ENCODE results near the gene ITGAX.

Gene ITGAX

GRCh38 chr16:31373235-31373634 lies 18.3 kb downstream of the ITGAX start:
- TF ChIP-seq CTCF (IDR thresholded peaks at IDR 0.05; ENCODE audit: low read depth, low read length), result no peak
- no peak for DNase-seq (ENCODE audit: low read depth, low spot score)
- in situ Hi-C loops (cut with HindIII; ENCODE audit: low sequenced_read_pairs), result no loop called here
- H3K4me3 ChIP-seq (ENCODE audit: low read depth, low read length), result no peak overlapping the region

- no peak for TF ChIP-seq CTCF (IDR thresholded peaks at IDR 0.05; ENCODE audit: low read depth, low read length)
- DNase-seq (ENCODE audit: low read depth, low spot score), result no peak
- in situ Hi-C loops (cut with HindIII; ENCODE audit: low sequenced_read_pairs), result no loop called here
- H3K4me3 ChIP-seq (ENCODE audit: low read depth, low read length), result no peak overlapping the region
Measured at GRCh38 chr16:31375231-31375630, 20.3 kb downstream of the ITGAX start.

GRCh38 chr16:31376705-31377104 lies 21.7 kb downstream of the ITGAX start:
- DNase-seq (ENCODE audit: low read depth, low spot score), result no peak
- TF ChIP-seq CTCF (IDR thresholded peaks at IDR 0.05; ENCODE audit: low read depth, low read length), result no peak
- in situ Hi-C loops (cut with HindIII; ENCODE audit: low sequenced_read_pairs), result no loop called here
- H3K4me3 ChIP-seq (ENCODE audit: low read depth, low read length), result no peak overlapping the region

GRCh38 chr16:31377210-31377903 lies 22.4 kb downstream of the ITGAX start:
- H3K4me3 ChIP-seq (ENCODE audit: low read depth, low read length), result no peak overlapping the region
- in situ Hi-C loops (cut with HindIII; ENCODE audit: low sequenced_read_pairs), result no loop called here
- TF ChIP-seq CTCF (IDR thresholded peaks at IDR 0.05; ENCODE audit: low read depth, low read length), result no peak
- DNase-seq (ENCODE audit: low read depth, low spot score), result no peak

GRCh38 chr16:31380201-31380600 lies 25.2 kb downstream of the ITGAX start:
- H3K4me3 ChIP-seq (ENCODE audit: low read depth, low read length), result no peak overlapping the region
- in situ Hi-C loops (cut with HindIII; ENCODE audit: low sequenced_read_pairs), result no loop called here
- TF ChIP-seq CTCF (IDR thresholded peaks at IDR 0.05; ENCODE audit: low read depth, low read length), result no peak
- DNase-seq (ENCODE audit: low read depth, low spot score), result no peak

GRCh38 chr16:31382485-31383161 lies 27.6 kb downstream of the ITGAX start:
- DNase-seq (ENCODE audit: low read depth, low spot score), result no peak
- in situ Hi-C loops (cut with HindIII; ENCODE audit: low sequenced_read_pairs), result no loop called here
- peak; percentile 41 for TF ChIP-seq CTCF (IDR thresholded peaks at IDR 0.05; ENCODE audit: low read depth, low read length)
- no peak overlapping the region for H3K4me3 ChIP-seq (ENCODE audit: low read depth, low read length)
